Measurements from ENCODE around the gene CLCNKB.
"Not testable (repeated sequence)": the region's sequence is repeated elsewhere in the genome, so short reads cannot be mapped to it uniquely, and the experiment has no call there.

CLCNKB gene

DNA sequence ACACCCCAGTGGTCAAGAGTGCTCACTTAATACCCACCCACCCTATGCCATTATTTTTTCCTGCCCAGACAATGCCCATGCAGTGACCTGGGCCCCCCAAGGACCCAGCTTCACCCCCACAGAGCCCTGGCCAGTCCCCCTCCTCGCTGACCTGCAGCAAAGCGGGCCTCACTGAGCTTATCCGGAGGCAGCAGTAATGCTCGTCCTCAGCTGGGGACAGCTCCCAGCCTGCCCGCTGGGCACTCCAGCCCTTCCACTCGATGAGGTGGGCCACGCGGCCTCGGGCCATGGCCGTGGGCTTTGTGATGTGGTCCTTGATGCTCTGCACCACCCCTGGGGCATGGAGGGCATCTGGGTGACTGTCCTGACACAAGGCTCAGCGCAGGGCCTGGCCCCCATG lies 7.1 kb upstream of the CLCNKB start:
- DNase-seq: not testable (repeated sequence)

DNA sequence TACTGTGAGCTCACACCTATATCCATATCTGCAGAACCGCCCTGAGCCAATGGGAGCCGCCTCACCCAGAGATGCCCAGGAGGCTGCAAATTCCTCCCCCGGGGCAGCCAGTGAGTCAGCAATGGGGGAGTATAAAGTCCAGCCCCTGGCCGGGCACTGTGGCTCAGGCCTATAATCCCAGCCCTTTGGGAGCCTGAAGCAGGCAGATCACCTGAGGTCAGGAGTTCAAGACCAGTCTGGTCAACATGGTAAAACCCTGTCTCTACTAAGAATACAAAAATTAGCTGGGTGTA lies 5.0 kb upstream of the CLCNKB start:
- DNase-seq: no peak

- not testable (repeated sequence) for DNase-seq
Observed at GRCh38 chr1:16039871-16040270, 3.7 kb upstream of the CLCNKB start.

DNA sequence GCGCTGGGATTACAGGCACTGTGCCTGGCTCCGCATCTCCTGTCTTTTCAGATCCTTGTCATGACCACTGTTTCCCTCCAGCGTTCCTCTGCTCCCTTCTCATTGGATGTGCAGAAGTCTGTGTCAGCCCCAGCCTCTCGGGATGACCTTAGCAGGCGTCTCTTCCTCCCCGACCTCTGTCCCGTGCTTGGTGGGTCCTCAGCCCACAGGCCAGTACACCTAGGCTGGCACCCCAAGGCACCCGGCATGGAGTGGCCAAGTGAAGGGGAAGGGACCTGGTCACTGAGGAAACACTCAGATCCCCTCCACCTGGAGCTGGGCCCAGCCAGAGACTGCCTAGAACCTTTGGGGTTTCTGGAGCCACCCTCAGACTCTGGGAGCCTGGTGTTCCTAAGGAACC lies 2.4 kb upstream of the CLCNKB start:
- DNase-seq: no peak

DNA sequence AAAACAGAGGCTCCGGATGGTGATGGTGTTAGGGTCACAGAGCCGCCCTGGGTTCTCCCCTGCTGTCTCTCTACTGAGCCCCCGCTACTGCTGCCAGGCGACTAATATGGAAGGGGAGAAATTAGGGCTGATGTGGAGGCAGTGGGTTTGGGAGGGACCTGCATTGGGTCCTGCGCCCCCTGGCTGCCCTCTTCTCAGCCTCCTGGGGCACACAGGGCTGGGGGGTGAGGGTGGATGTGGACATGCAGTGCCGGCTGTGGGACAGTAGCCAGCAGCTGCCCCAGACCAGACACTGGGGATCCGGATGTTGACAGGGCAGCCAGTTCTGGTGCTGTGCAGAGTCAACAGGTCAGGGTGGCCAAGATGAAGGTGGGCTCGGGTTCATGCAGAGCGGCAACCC lies 1.5 kb upstream of the CLCNKB start:
- no peak for DNase-seq

DNA sequence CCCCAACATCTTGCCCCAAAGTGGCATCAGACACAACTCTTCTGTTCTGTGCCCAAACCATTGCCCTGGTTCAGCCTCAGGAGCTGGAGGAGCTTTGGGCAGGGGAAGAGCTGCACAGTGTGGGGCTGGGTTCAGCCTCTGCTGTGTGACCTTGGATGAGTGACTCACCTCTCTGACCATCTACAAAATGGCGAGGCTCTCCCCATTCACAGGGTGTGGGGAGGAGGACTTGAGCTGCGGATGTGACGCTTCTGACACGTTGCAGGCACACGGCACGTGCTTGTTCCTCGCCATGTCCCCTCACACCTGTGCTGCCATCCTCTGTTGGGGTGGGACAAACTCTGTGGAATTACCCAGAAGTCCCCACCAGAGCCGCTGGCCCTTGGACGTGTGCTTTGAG lies 928 bp upstream of the CLCNKB start:
- not testable (repeated sequence) for DNase-seq

- no peak for DNase-seq
Observed at GRCh38 chr1:16043950-16044349, 368 bp downstream of the CLCNKB start.

- no peak for DNase-seq
Observed at GRCh38 chr1:16046842-16047241, 3.3 kb downstream of the CLCNKB start.

- no peak for DNase-seq
Observed at GRCh38 chr1:16047791-16048475, 4.4 kb downstream of the CLCNKB start.

DNA sequence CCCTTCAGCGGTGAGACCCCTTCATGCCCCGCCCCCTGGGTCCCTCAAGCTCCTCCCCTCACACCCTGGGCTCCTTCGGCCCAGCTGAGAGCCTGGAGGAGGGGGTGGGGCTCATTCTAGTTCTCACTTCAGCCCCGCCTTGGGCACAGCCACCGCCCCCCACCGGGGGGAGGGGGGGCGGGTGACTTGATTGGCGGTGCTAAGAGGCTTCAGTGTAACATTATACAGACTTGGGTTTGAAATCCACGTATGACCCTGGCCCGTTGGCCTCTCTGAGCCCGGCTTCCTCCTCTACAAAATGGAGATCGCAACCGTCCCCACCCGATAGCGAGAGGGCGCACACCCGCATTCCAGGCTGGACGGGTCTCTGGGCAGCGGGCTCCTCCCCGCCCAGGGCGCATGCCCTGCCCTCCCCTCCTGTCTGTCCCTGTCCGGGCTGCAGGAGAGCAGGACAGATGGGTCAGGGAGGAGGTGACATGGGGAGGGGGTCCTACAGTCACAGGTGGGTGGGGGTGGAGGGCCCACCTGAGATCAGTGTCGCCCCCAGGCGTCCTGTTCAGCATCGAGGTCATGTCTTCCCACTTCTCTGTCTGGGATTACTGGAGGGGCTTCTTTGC lies 5.1 kb downstream of the CLCNKB start:
- peak; percentile 36 for DNase-seq

- no peak for DNase-seq
Observed at GRCh38 chr1:16050328-16050727, 6.7 kb downstream of the CLCNKB start.

- DNase-seq: no peak
Observed at GRCh38 chr1:16051039-16051438, 7.5 kb downstream of the CLCNKB start.

GRCh38 chr1:16051949-16052348 lies 8.4 kb downstream of the CLCNKB start:
- DNase-seq: not testable (repeated sequence)

- no peak for DNase-seq
Observed at GRCh38 chr1:16053781-16054502, 10.4 kb downstream of the CLCNKB start.

GRCh38 chr1:16054598-16055540 lies 11.3 kb downstream of the CLCNKB start:
- no peak for DNase-seq

- DNase-seq: peak; percentile 87
Observed at GRCh38 chr1:16055613-16056520, 12.3 kb downstream of the CLCNKB start.

GRCh38 chr1:16056521-16056912 lies 12.9 kb downstream of the CLCNKB start:
- not testable (repeated sequence) for DNase-seq

- DNase-seq: not testable (repeated sequence)
Observed at GRCh38 chr1:16057314-16057915, 13.8 kb downstream of the CLCNKB start.

DNA sequence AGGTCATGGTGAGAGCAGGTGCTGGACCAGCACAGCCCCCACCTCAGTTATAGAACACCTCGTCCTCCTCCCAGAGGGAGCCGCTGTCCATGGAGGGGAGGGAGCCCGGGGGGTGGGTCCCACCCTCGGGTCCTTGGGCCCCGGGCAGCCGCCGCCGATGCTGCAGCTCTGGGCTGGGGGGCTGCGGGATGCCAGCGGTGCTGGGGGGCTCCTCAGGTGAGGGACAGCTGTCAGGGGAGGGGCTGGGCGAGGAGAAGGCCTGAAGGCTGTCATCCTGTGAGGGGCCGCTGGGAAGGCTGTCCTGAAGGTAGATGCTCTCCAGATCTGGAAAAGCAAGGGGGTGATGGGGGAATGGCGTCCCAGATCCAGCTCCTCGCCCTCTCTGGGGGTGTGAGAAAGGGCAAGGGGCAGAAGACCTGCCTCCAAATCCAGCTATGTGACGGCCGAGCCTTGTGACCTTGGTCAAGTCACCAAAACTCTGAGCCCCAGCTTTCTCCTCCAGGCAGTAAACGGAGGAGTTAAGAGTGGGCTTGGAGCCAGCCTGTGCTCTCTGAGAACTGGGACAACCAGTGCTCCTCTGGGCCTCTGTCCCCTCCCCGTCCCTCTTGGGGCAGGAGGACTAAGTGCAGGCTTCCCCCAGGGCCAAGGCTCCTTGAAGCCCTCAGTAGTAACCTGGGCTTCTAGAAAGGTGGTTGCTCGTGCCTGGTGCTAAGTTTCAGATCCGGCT lies 15.0 kb downstream of the CLCNKB start:
- not testable (repeated sequence) for DNase-seq

- no peak for DNase-seq
Observed at GRCh38 chr1:16061266-16061665, 17.7 kb downstream of the CLCNKB start.
